ENCODE measurements around the gene FGGY. TPM values are rescaled to one million over a fixed set of nuclear protein-coding genes. Genes with fewer than 3 reads are reported as not detected.

The FGGY gene
- total RNA-seq, 1 experiment from 2014 or later, result 14.6 TPM

- Histone ChIP-seq H4K8ac (replicated peaks; ENCODE audit: insufficient read length, low read depth, low read length) (no peak overlapping the region), H3K14ac (ENCODE audit: insufficient read depth, low read length) (no peak overlapping the region), H3K9ac (ENCODE audit: extremely low read depth, insufficient read length, low read length) (no peak overlapping the region), H2BK15ac (ENCODE audit: low read depth, low read length) (no peak overlapping the region), H3K18ac (ENCODE audit: insufficient read length, low read depth, low read length) (no peak overlapping the region), H3K23me2 (ENCODE audit: insufficient read length, low read depth, low read length, poor library complexity, severe bottlenecking) (no peaks in the 10 kb centered on the region), H4K91ac (ENCODE audit: insufficient read length, low read depth, low read length) (no peak overlapping the region), H3K4me1 (ENCODE audit: insufficient read depth, low read length) (no peaks in the 10 kb centered on the region; the same call in 1 of the 2 replicates), H3K79me2 (ENCODE audit: insufficient read depth, low read length) (no peaks in the 10 kb centered on the region), H2AFZ (ENCODE audit: low read length) (no peak overlapping the region), H2BK120ac (ENCODE audit: low read depth, low read length, poor library complexity, severe bottlenecking) (no peak overlapping the region), H4K5ac (ENCODE audit: insufficient read length, low read depth, low read length) (no peak overlapping the region), H3K56ac (ENCODE audit: insufficient read length, low read depth, low read length) (no peak overlapping the region), H3K27ac (ENCODE audit: insufficient read length, low read depth, low read length) (no peak overlapping the region), H2BK12ac (ENCODE audit: insufficient read length, low read depth, low read length) (no peak overlapping the region), H2BK20ac (ENCODE audit: low read depth, low read length, poor library complexity, severe bottlenecking) (no peak overlapping the region), H3K27me3 (ENCODE audit: insufficient read depth, low read length) (no peaks in the 10 kb centered on the region), H3K23ac (ENCODE audit: insufficient read length, low read depth, low read length) (no peak overlapping the region), H3K79me1 (ENCODE audit: insufficient read depth, low read depth, low read length, poor library complexity, severe bottlenecking) (no peaks in the 10 kb centered on the region), H2BK5ac (ENCODE audit: insufficient read length, low read length) (no peak overlapping the region), H4K20me1 (ENCODE audit: control insufficient read depth, insufficient read depth, insufficient read length) (no peaks in the 10 kb centered on the region), H3T11ph (ENCODE audit: low read length) (no peak overlapping the region), H2AK5ac (ENCODE audit: insufficient read length, low read length) (no peak overlapping the region), H3K4ac (ENCODE audit: low read depth, low read length) (no peak overlapping the region), H3K9me3 (ENCODE audit: control insufficient read depth, low read depth, low read length) (no peaks in the 10 kb centered on the region), H3K4me2 (ENCODE audit: insufficient read depth, insufficient read length, low read length) (no peak overlapping the region)
- DNase-seq, result no peak
- H3K4me3 Mint-ChIP-seq, result no peak overlapping the region
- no CpG with 5 or more reads among the region's 1 CpG for WGBS (ENCODE audit: extremely low coverage, insufficient read length, low lambda C conversion rate)
- no peak overlapping the region for H3K27ac Mint-ChIP-seq
- H3K4me1 Mint-ChIP-seq, result peaks cover 0 to 5% of the 10 kb centered on the region in 2 experiments; a peak in 2 of 4 replicates
- H3K27me3 Mint-ChIP-seq (ENCODE audit: low read depth), result no peaks in the 10 kb centered on the region
- TF ChIP-seq CTCF (conservative IDR thresholded peaks at IDR 0.05), result no peak
- H3K36me3 Mint-ChIP-seq (ENCODE audit: insufficient read depth in 1 of 3, low read depth in 3 of 3), result peaks cover 0 to 8% (median 4%) of the 10 kb centered on the region in 3 experiments; a peak in 3 of 7 replicates
- peaks cover 0 to 5% of the 10 kb centered on the region in 2 experiments; a peak in 1 of 5 replicates for H3K9me3 Mint-ChIP-seq
Observed at GRCh38 chr1:59643526-59643925, 346.6 kb downstream of the FGGY start.
